GM18517 (cell line): Measurements from ENCODE around the gene SELENON.
"Not testable (repeated sequence)": the region's sequence is repeated elsewhere in the genome, so short reads cannot be mapped to it uniquely, and the experiment has no call there.

Experiments used
- ATAC-seq: cut with Tn5 transposase; IDR thresholded peaks from one replicate; pipeline ENCODE4 v1.9.1; 2021; ENCODE audit warnings: mild to moderate bottlenecking, moderate library complexity; ENCODE audit not compliant: unreplicated experiment

The SELENON gene

GRCh38 chr1:25821630-25822091 is 21.7 kb downstream of the SELENON start:
- no peak for ATAC-seq

DNA sequence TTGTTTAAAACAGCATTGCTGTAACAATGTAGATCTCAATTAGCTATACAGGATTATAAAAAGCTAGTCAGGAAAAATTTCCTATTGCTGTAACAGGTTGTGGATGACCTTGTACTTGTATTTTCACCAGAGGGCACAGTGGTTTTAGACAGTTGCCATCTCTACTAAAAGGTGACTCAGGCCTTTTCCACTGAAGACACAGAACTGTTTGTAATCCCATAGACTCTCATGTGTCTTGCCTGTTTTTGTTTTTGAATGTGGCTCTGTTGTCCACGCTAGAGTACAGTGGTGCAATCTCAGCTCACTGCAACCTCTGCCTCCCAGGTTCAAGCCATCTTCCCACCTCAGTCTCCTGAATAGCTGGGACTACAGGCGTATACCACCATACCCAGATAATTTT is 25.6 kb downstream of the SELENON start:
- ATAC-seq: no peak

- no peak for ATAC-seq
These were observed 26.6 kb downstream of the SELENON start for GRCh38 chr1:25826571-25826970.

DNA sequence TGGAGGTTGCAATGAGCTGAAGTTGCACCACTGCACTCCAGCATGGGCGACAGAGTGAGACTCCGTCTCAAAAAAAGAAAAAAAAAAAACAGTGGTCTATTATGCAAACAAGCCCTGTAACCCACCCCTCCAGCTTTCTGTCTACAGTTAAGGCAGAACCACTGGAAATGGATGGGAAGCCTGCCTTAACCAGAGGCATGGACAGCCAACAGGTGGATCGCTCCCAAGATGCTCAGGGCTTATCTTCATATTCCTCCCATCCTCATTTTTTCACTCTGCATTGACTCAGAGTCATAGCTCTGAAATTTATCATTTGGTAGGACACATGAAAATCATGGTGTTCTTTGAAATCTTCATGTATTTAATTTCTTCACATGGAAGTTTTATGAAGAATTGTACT is 28.5 kb downstream of the SELENON start:
- ATAC-seq: no peak

DNA sequence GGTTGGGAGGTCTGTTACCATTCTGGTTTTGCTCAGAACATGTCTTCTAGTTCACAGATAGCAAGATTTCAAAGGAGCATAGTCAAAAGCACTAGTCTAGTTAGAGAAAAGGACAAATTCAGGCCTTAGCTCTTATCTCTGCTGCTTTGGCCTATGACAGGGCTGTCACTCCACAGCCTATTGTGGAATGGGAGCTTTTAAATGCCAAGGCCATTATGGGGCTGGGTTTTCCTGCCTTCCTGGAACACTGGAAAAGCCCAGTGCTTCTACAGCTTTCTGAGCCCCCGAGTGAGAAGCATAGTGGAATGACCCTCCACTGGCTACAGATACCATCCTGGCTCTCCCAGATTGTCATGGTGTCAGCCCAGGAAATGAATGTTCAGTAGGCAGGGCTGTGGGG is 29.1 kb downstream of the SELENON start:
- no peak for ATAC-seq

GRCh38 chr1:25831569-25832196 is 31.7 kb downstream of the SELENON start:
- no peak for ATAC-seq

DNA sequence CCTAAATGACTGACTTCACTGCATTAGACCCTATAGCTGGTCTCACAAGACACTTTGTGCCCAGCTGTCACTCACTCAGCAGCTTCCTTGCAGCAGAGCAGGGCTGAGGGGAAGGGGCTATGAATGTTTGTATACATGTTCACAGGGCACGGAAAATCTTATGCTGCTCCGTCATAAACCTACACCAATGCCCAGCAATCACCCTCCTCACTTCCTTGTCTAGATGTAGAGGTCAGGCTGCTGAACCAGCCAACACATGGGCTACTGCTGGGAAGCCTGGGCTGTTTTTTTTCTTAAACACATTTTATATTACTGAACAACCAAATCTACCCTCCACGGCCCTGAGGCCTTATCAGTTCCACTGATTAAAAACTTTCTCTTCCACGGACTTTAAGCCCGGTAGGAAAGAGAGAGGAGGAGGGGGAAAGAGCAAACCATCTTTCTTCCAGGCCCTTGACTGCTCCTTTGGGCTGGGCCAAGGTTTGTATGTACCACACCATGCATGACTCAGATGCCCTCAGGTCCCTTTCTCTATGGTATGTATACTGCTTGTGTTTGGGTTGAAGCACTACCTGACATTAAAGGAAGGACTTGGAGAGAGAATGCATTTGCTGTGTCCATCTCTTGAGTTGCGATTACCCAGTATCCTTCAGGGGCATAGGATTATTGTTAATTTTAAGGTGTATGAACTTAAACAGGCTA is 32.5 kb downstream of the SELENON start:
- ATAC-seq: no peak

DNA sequence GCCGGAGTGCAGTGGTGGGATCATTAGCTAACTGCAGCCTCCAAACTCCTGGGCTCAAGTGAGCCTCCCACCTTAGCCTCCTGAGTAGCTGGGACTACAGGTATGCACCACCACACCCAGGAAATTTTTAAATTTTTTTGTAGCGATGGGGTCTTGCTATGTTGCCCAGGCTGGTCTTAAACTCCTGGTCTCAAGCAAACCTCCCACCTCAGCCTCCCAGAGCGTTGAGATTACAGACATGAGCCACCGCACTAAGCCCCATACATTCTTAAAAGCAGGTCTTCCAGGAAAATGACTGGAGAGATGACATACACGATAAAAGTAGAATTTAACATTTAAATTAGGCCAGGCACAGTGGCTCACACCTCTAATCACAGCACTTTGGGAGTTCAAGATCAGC is 33.2 kb downstream of the SELENON start:
- no peak for ATAC-seq

DNA sequence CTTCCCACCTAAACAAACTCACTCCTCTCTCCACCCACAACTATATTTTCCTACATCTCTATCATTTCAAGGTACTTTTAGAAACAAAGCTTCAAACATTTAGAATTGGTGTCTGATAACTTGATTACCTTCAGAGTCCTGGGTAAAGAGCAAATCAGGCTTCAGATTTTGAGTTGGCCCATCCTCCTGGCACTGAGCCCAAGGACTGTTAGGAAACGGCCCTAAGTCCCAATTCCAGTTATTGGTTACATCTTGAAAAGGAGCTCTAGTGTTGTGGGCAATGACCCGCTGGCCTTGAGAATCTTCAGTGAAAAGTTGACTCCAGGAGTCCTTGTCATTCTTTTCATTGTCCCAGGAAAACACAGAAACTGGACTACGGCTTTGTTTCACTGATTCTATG is 34.9 kb downstream of the SELENON start:
- ATAC-seq: no peak

- ATAC-seq: no peak
These were observed 36.7 kb downstream of the SELENON start for GRCh38 chr1:25836695-25837094.

- ATAC-seq: no peak
These were observed 37.4 kb downstream of the SELENON start for GRCh38 chr1:25837262-25837875.

DNA sequence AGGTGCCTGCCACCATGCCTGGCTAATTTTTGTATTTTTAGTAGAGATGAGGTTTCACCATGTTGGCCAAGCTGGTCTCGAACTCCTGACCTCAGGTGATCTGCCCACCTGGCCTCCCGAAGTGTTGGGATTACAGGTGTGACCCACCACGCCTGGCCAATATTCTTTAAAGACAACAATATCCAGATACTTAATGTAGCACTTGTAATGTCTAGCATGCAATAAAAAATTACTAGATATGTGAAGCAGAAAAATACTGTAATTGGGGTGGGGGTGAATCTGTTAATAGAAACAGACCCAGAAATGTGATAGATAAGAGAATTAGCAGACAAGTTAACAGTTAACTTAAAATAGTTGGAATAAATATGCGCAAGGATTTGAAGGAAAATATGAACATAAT is 39.8 kb downstream of the SELENON start:
- ATAC-seq: not testable (repeated sequence)

GRCh38 chr1:25843483-25843882 is 43.5 kb downstream of the SELENON start:
- no peak for ATAC-seq

GRCh38 chr1:25844536-25845337 is 44.7 kb downstream of the SELENON start:
- ATAC-seq: no peak

DNA sequence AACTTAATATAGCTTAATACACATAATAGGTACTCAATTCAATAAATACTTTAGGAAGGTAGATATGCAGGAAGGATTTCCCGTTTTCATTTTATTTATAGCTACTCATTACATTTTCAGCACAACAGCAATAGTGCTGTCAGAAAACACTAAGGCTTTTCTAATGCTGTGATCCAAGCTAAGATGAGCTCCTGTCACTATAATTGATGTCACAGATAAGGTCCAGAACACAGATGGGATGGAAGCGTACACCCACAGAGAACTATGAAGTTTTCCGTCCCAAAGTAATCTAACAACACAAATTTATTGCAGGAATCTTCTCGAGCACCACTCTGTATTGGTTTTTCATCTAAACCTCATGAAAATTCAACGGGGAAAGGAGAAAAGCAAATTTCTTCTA is 45.7 kb downstream of the SELENON start:
- ATAC-seq: no peak

DNA sequence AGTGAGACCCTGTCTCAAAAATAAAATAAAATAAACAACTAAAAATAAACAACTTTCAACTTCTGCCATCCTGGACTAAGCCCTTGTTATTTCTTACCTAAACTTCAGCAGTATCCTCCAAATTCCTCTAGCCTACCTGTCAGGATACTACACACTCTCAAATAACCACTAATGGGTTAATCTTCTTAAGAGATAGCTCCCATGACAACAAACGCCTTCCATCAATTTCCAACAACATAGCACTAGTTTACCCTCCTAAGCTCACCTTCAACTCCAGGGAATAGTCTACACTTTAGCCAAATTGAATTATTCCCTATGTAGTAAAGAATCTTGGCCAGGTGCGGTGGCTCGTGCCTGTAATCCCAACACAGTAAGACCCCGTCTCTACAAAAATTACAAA is 47.9 kb downstream of the SELENON start:
- ATAC-seq: no peak

- no peak for ATAC-seq
These were observed 48.5 kb downstream of the SELENON start for GRCh38 chr1:25848531-25848930.

DNA sequence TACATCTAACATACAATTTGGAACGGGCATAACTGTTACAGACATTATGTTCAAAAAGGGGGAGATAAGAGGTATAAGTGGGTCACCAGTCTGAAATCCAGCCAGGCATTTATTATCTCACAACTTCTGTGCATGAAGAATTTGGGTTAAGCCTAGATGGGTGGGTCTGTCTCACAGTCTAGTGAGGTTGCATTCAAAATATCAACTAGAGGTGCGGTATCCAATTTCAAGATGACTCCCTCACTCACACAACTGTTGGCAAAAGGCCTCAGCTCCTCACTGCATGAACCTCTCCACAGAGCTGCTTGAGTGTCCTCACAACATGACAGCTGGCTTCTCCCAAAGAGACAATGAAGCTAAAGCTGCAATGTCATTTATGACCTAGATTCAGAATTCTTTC is 54.6 kb downstream of the SELENON start:
- no peak for ATAC-seq

- no peak for ATAC-seq
These were observed 56.9 kb downstream of the SELENON start for GRCh38 chr1:25856856-25857255.

- no peak for ATAC-seq
These were observed 58.5 kb downstream of the SELENON start for GRCh38 chr1:25858494-25858893.
